AG04450 (cell line): ENCODE results near the gene PPP1R36. TPM values are rescaled to one million over a fixed set of nuclear protein-coding genes. Genes with fewer than 3 reads are reported as not detected.
"Not testable (repeated sequence)": the region's sequence is repeated elsewhere in the genome, so short reads cannot be mapped to it uniquely, and the experiment has no call there.

Experiments
- CTCF ChIA-PET: fragments of 300-600, 350-600 bp; formaldehyde crosslinking; extraction: SDS; loops from one replicate; lab custom pipeline; 2022; ENCODE audit warnings: antibody characterized with exemption, inconsistent platforms; lab: Charles Lee
- POLR2A ChIA-PET: fragments of 350-600 bp; formaldehyde crosslinking; extraction: SDS; loops from one replicate; lab custom pipeline; 2021; ENCODE audit warnings: antibody characterized with exemption, inconsistent platforms; lab: Yijun Ruan, JAX
- DNase-seq: peaks from one replicate; pipeline ENCODE4 v3.0.0-alpha.2; 2011; ENCODE audit warnings: low read depth, low spot score
- H3K27ac ChIP-seq: one replicate; pipeline ENCODE4 v1.5.1; 2012; ENCODE audit warnings: low read depth, low read length, control low read depth
- H3K27me3 ChIP-seq: one replicate; pipeline ENCODE4 v1.6.0; 2012; ENCODE audit warnings: low read length; ENCODE audit not compliant: control insufficient read depth, insufficient read depth
- H3K4me3 ChIP-seq: 2 replicates; pipeline ENCODE4 v1.5.1; 2011; ENCODE audit warnings: mild to moderate bottlenecking, low read depth, low read length, control low read depth
- H3K9me3 ChIP-seq: 2 replicates; pipeline ENCODE4 v1.5.1; 2012; ENCODE audit warnings: low read length; ENCODE audit not compliant: control insufficient read depth, insufficient read depth
- CTCF ChIP-seq: IDR thresholded peaks from 2 replicates; pipeline ENCODE4 v1.5.1; 2011; ENCODE audit warnings: low read depth, low read length, control low read depth, inconsistent platforms
- polyA plus RNA-seq: library from polyadenylated mRNA; depleted of rRNA; stranded (reverse); fragments of >200 nt; gene quantifications from 2 replicates; pipeline ENCODE4 v1.2.3, GENCODE V29; 2011

PPP1R36 gene
- polyA plus RNA-seq, 1 experiment, result 0.38 TPM

- ChIA-PET POLR2A (interaction anchor here (0.8 to 2.2 kb wide), 5 partner anchors 17 to 108 kb away, joined by 3 to 24 read pairs (median 7); partner anchors contain the start of genes HSPA2, ZBTB1 and ZBTB25), CTCF (interaction anchor here (1.1 to 4.6 kb wide), 6 partner anchors 13 to 153 kb away, joined by 3 to 25 read pairs (median 4); partner anchors contain the start of gene HSPA2)
- no peak for TF ChIP-seq CTCF
- Histone ChIP-seq H3K4me3 (no peak overlapping the region), H3K27me3 (no peaks in the 10 kb centered on the region), H3K9me3 (no peaks in the 10 kb centered on the region), H3K27ac (peak overlapping the region; percentile 88)
- peak; percentile 61 for DNase-seq
These were observed 62.2 kb downstream of the PPP1R36 start for GRCh38 chr14:64612021-64612380.

GRCh38 chr14:64612971-64613666, 63.4 kb downstream of the PPP1R36 start:
- ChIA-PET CTCF (interaction anchor here (1.2 to 4.6 kb wide), 3 partner anchors 23 to 152 kb away, joined by 3 to 25 read pairs (median 5); partner anchors contain the start of gene HSPA2), POLR2A (interaction anchor here (1.2 to 2.2 kb wide), 3 partner anchors 16 to 73 kb away, joined by 4 to 24 read pairs (median 13); partner anchors contain the start of gene HSPA2)
- H3K4me3 ChIP-seq, result no peak overlapping the region
- no peaks in the 10 kb centered on the region for H3K9me3 ChIP-seq
- no peak overlapping the region for H3K27ac ChIP-seq
- no peak for TF ChIP-seq CTCF
- no peaks in the 10 kb centered on the region for H3K27me3 ChIP-seq
- no peak for DNase-seq

- ChIA-PET POLR2A (interaction anchor here (1.1 to 1.2 kb wide), 2 partner anchors 15 to 74 kb away, joined by 3 to 4 read pairs; partner anchors contain the start of gene HSPA2), CTCF (interaction anchor here (4.6 kb wide), 1 partner anchor 22 kb away, joined by 25 read pairs; no protein-coding TSS in a partner anchor)
- H3K9me3 ChIP-seq, result no peaks in the 10 kb centered on the region
- H3K27ac ChIP-seq, result no peak overlapping the region
- no peak for TF ChIP-seq CTCF
- DNase-seq, result no peak
- no peaks in the 10 kb centered on the region for H3K27me3 ChIP-seq
- no peak overlapping the region for H3K4me3 ChIP-seq
These were observed 64.4 kb downstream of the PPP1R36 start for GRCh38 chr14:64614166-64614565.

- DNase-seq, result no peak
- no peaks in the 10 kb centered on the region for H3K27me3 ChIP-seq
- H3K4me3 ChIP-seq, result no peak overlapping the region
- TF ChIP-seq CTCF, result no peak
- POLR2A ChIA-PET, result interaction anchor here (0.6 to 1.2 kb wide), 3 partner anchors 14 to 75 kb away, joined by 3 to 4 read pairs (median 3); partner anchors contain the start of gene HSPA2
- H3K9me3 ChIP-seq, result no peaks in the 10 kb centered on the region; the same call in 1 of the 2 replicates
- CTCF ChIA-PET, result interaction anchor here (4.6 kb wide), 1 partner anchor 22 kb away, joined by 25 read pairs; no protein-coding TSS in a partner anchor
- H3K27ac ChIP-seq, result no peak overlapping the region
These were observed 65.1 kb downstream of the PPP1R36 start for GRCh38 chr14:64614805-64615391.

GRCh38 chr14:64617872-64618408, 68.2 kb downstream of the PPP1R36 start:
- H3K9me3 ChIP-seq, DNase-seq, POLR2A ChIA-PET, H3K27me3 ChIP-seq, H3K4me3 ChIP-seq, H3K27ac ChIP-seq: not testable (repeated sequence)
- CTCF ChIA-PET, result interaction anchor here (4.1 kb wide), 1 partner anchor 19 kb away, joined by 28 read pairs; no protein-coding TSS in a partner anchor
